Stomach (tissue), 9 donors: ENCODE data around the gene PSG5. TPM values are rescaled to one million over a fixed set of nuclear protein-coding genes. Genes with fewer than 3 reads are reported as not detected.
"Not testable (repeated sequence)": the region's sequence is repeated elsewhere in the genome, so short reads cannot be mapped to it uniquely, and the experiment has no call there.

Experiments used
- DNase-seq, 2 donors: peaks; one replicate each; pipeline versions ENCODE4 v3.0.0 to v3.0.0-alpha.2; 2013 to 2019
- H3K27ac ChIP-seq, 5 donors: fragments of 200-600 bp in 4 of 5; sonication (generic) in 4 of 5; one replicate each; pipeline ENCODE4 v1.5.1; 2013 to 2019; ENCODE audit warnings: mild to moderate bottlenecking in 1 of 5, moderate library complexity in 1 of 5
- H3K27me3 ChIP-seq, 3 donors: fragments of 200-600 bp; sonication (generic); one replicate each; pipeline ENCODE4 v1.5.1; 2017 to 2019; ENCODE audit warnings: mixed run types in 1 of 3
- H3K36me3 ChIP-seq, 4 donors: fragments of 200-600 bp; sonication (generic); 1 replicate in 3 of 4; 2 replicates in 1 of 4; pipeline ENCODE4 v1.5.1; 2016 to 2019
- H3K4me1 ChIP-seq, 4 donors: fragments of 200-600 bp; sonication (generic); one replicate each; pipeline ENCODE4 v1.5.1; 2016 to 2019
- H3K4me3 ChIP-seq, 4 donors: fragments of 200-600 bp; sonication (generic) in 3 of 4; one replicate each; pipeline ENCODE4 v1.5.1; 2016 to 2019; ENCODE audit warnings: mild to moderate bottlenecking in 1 of 4
- H3K9me3 ChIP-seq, 4 donors: fragments of 200-600 bp; sonication (generic); one replicate each; pipeline ENCODE4 v1.5.1; 2016 to 2019
- CTCF ChIP-seq, 7 experiments: fragments of 450-650 bp in 4 of 7; fragments of 200-600 bp in 3 of 7; sonication (generic) in 3 of 7; IDR thresholded peaks; one replicate each; pipeline ENCODE4 v1.5.1; 2016 to 2019; ENCODE audit warnings: antibody characterized with exemption in 7 of 7, control low read depth in 2 of 7, mild to moderate bottlenecking in 1 of 7
- EP300 ChIP-seq: sonication (generic); formaldehyde crosslinking; IDR thresholded peaks from one replicate; pipeline ENCODE4 v1.6.1; 2017; ENCODE audit warnings: antibody characterized with exemption
- POLR2A ChIP-seq, 4 donors: fragments of 450-650 bp; IDR thresholded peaks; one replicate each; pipeline ENCODE4 v1.6.1; 2016; ENCODE audit warnings: antibody characterized with exemption in 4 of 4, control low read depth in 2 of 4, mild to moderate bottlenecking in 1 of 4, moderate library complexity in 1 of 4
- POLR2AphosphoS5 ChIP-seq, 3 donors: sonication (generic); formaldehyde crosslinking; IDR thresholded peaks; one replicate each; pipeline ENCODE4 v1.6.1; 2016; ENCODE audit warnings: antibody characterized with exemption in 3 of 3
- WGBS, 5 donors: extraction: QIAGEN DNeasy Blood & Tissue Kit in 3 of 5; methylation state at CpG; one replicate each; pipeline versions ENCODE4 v1.1.5 to v1.1.7; 2013 to 2018; 5-methylcytosine and 5-hydroxymethylcytosine counted together
- intact Hi-C: fragments of 100-400 bp; cut with DNase I; formaldehyde crosslinking; loops from one replicate; pipeline ENCODE4 v1.15.1; 2023; ENCODE audit warnings: low total_unique reads
- polyA plus RNA-seq, 3 donors: library from polyadenylated mRNA; stranded (reverse); fragments of 200-250 nt; gene quantifications; one replicate each; pipeline ENCODE4 v1.2.3, GENCODE V29; 2013
- total RNA-seq, 5 donors: library from RNA; depleted of rRNA; stranded (reverse); fragments of >200 nt; gene quantifications; one replicate each; pipeline versions ENCODE4 v1.1.0 to v1.2.3, GENCODE V29; 2014 to 2016
- donor health status: healthy with polysubstance abuse.
- donor health status: Bipolar disorder and iron deficiency.
- donor health status: healthy.

PSG5 gene
- total and polyA plus RNA-seq, 8 donors, result not detected

DNA sequence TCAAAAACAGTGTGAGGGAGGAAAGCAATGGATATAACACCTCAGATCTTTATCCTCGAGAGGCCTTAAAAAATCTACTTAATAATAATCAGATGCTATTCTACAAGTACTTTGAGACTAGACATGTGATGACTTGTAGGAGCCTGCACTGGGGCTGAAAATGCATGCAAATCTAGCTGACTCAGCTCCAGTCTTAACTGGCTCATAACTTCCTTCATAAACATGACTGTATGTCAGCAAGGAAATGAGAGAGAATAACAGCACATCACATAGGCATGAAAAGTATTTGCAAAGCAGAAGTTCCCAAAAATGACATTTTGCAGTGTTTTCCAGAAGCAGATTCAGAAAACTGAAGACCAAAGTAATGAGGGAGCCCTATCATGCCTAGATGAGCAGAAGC is 38.1 kb downstream of the PSG5 start:
- 40 to 84% (median 67%) methylated on average over 1 of the region's 1 CpG for WGBS, 5 donors
- no peak overlapping the region for H3K4me3 ChIP-seq
- intact Hi-C loops, result no loop called here
- no peaks in the 10 kb centered on the region for H3K9me3 ChIP-seq
- no peak for TF ChIP-seq CTCF (IDR thresholded peaks at IDR 0.05)
- no peak for TF ChIP-seq POLR2A (IDR thresholded peaks at IDR 0.05)
- no peak for TF ChIP-seq EP300
- TF ChIP-seq POLR2AphosphoS5 (IDR thresholded peaks at IDR 0.05), result no peak
- H3K27me3 ChIP-seq, result peaks cover 0 to 5% (median 0%) of the 10 kb centered on the region in 3 donors
- no peak overlapping the region for H3K27ac ChIP-seq
- no peaks in the 10 kb centered on the region for H3K36me3 ChIP-seq
- no peaks in the 10 kb centered on the region for H3K4me1 ChIP-seq
- DNase-seq, result no peak

DNA sequence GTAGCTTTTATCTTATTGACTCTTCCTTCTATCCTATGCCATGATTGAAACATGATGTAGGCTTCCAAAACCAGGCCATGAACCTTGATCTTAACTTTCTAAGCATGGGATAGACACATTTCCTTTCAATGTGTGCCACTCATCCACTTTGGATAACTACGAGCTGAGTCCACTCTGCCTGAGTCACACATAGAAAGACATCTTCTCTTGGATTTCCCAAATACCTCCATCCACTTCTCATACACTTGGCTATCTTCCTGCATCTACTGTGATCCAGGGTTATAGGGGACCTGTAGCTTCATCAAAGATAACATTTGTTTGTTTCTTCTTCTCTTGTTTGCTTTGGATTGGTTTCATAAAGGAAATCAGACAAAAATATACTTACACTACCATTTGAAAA is 44.6 kb downstream of the PSG5 start:
- intact Hi-C loops, H3K27ac ChIP-seq: not testable (repeated sequence)
- WGBS, 5 donors, result 57 to 94% (median 74%) methylated on average over 1 of the region's 1 CpG

GRCh38 chr19:43132696-43133095 is 53.6 kb downstream of the PSG5 start:
- intact Hi-C loops, result no loop called here
- 54 to 87% (median 80%) methylated on average over 5 to 6 of the region's 6 CpGs for WGBS, 5 donors

More for the DNA sequence above, 44.6 kb downstream of the PSG5 start:
- not testable (repeated sequence) for H3K27me3 ChIP-seq, H3K4me1 ChIP-seq, H3K4me3 ChIP-seq, H3K36me3 ChIP-seq, H3K9me3 ChIP-seq, DNase-seq

DNA sequence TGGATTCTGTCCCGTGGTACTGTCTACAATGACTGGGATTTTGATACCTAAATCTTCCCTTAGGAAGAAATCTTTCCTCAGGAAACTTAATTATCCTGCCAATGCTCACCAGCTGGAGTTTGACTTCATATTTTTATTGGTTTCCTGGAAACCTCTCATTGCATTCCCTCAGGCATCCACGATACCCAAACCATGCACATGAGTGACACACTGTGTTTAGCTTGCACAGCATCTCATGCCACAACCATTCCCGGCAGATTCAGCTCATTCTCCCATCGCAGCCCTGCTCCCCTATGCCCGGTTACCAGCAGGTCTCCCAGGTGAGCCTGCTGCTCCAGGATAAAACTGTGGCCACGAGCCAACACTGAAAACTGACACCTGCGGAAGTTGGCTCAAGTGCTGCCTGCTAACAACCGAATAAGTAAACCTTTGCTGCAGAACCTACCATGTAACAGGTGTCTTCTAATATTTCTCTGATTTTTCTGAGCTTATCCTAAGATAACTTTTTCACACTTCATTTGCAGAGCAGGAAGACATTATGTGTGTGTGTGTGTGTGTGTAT is 55.0 kb downstream of the PSG5 start:
- WGBS, 5 donors, result 36 to 69% (median 41%) methylated on average over 8 of the region's 8 CpGs
- H3K27ac ChIP-seq, H3K9me3 ChIP-seq, H3K4me1 ChIP-seq, H3K4me3 ChIP-seq, H3K27me3 ChIP-seq, H3K36me3 ChIP-seq, intact Hi-C loops: not testable (repeated sequence)
- peak; percentile 45 to 61 for DNase-seq

More at GRCh38 chr19:43132696-43133095, 53.6 kb downstream of the PSG5 start:
- Histone ChIP-seq H3K36me3 (no peaks in the 10 kb centered on the region), H3K9me3 (no peaks in the 10 kb centered on the region), H3K4me1 (peaks cover 0 to 3% (median 0%) of the 10 kb centered on the region in 4 donors), H3K27me3 (no peaks in the 10 kb centered on the region), H3K27ac (no peak overlapping the region), H3K4me3 (no peak overlapping the region)
- TF ChIP-seq CTCF (IDR thresholded peaks at IDR 0.05), result no peak
- no peak for TF ChIP-seq EP300
- no peak for TF ChIP-seq POLR2AphosphoS5 (IDR thresholded peaks at IDR 0.05)
- TF ChIP-seq POLR2A (IDR thresholded peaks at IDR 0.05), result no peak
- DNase-seq, result no peak

- H3K4me1 ChIP-seq, H3K27ac ChIP-seq, H3K9me3 ChIP-seq, H3K27me3 ChIP-seq, H3K36me3 ChIP-seq, H3K4me3 ChIP-seq, intact Hi-C loops, DNase-seq: not testable (repeated sequence)
- WGBS, 5 donors, result 69 to 86% (median 79%) methylated on average over 7 of the region's 7 CpGs
Measured at GRCh38 chr19:43129197-43129596, 57.1 kb downstream of the PSG5 start.

GRCh38 chr19:43127336-43127735 is 59.0 kb downstream of the PSG5 start:
- H3K4me3 ChIP-seq, H3K27me3 ChIP-seq, H3K27ac ChIP-seq, H3K36me3 ChIP-seq, H3K9me3 ChIP-seq, DNase-seq, intact Hi-C loops, H3K4me1 ChIP-seq: not testable (repeated sequence)
- 35 to 65% (median 62%) methylated on average over 3 of the region's 3 CpGs for WGBS, 5 donors
